ENCODE measurements around the gene OR9A2.

GRCh38 chr7:143015084-143015483, 11.8 kb downstream of the OR9A2 start:
- TF ChIP-seq CTCF (IDR thresholded peaks at IDR 0.05; ENCODE audit: low read depth, low read length, poor library complexity, severe bottlenecking) (no peak), EZH2phosphoT487 (IDR thresholded peaks at IDR 0.05; ENCODE audit: borderline replicate concordance, low read length) (no peak)
